A549 treated with Hydrocortisone at 1 μM for 4 hours (cell line): ENCODE results near the gene OR2L5. TPM values are rescaled to one million over a fixed set of nuclear protein-coding genes. Genes with fewer than 3 reads are reported as not detected.

Source experiments
- total RNA-seq: library from RNA; stranded (reverse); fragments of 200-300 nt; extraction: Qiagen RNA extraction; gene quantifications from 5 replicates; pipeline ENCODE4 v1.2.3, GENCODE V29; 2022

Gene OR2L5, protein sequence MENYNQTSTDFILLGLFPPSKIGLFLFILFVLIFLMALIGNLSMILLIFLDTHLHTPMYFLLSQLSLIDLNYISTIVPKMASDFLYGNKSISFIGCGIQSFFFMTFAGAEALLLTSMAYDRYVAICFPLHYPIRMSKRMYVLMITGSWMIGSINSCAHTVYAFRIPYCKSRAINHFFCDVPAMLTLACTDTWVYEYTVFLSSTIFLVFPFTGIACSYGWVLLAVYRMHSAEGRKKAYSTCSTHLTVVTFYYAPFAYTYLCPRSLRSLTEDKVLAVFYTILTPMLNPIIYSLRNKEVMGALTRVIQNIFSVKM
- total RNA-seq = not detected in 5 replicates

DNA sequence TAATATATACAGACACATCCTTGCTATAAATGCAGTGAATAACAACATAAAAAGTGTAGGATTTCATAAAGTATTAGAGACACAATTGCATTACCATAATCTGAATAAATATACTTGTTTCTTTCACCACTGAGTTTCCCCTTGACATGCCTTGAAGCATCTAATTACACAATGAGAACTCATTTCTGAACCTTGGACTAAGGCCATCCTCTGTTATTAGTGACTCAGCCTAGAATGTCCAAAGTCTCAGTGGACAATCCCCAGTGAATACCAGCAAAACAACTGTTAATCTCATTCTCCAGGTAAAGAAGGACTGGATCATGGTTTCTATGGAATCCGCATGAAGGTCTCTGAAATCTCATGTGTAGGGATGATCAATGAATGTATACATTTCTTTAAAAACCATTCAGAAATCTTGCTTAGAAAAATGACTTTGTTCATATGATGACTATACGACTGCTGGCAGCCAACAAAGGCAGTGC, at the start of gene OR2L5:
OR2L5 (plus strand) TSS at position 432 of the 482 bp plus-strand sequence. CDS start 8,288 bp downstream, outside the sequence.

DNA sequence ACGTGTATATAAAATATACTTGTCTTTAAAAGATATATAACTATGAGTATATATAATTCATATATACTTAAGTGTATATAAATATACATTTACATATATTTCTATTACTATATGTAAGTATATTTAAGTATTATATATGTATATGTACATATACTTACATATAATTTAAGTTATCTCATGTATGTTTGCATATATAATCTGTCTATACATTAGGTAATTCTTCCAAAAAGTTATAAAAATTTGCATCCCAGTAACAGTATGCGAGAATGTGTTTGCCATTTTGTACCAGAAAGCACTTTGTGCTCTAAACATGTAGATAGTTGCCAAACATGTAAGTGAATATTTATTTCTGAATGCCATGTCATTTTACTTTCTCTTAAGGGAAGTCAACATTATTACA, 48.5 kb upstream of the OR2L5 start, which contains the start of gene OR2AK2:
OR2AK2 (plus strand) TSS at position 301 of the 400 bp plus-strand sequence. CDS start 144 bp downstream, outside the sequence.

DNA sequence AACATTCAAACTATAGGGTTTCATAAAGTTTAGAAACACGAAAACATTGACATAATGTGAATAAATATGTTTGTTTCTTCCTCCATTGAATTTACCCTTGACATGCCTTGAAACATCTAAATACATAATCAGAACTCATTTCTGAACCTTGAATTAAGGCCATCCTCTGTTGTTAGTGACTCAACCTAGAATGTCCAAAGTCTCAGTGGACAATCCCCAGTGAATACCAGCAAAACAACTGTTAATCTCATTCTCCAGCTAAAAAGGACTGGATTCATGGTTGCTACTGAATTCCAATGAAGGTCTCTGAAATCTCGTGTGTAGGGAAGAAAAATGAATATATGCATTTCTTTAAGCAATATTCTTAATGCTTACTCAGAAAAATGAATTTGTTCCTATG, 16.3 kb downstream of the OR2L5 start, which contains the start of gene OR2L2:
OR2L2 (plus strand) TSS at position 301 of the 400 bp plus-strand sequence. CDS start 8,198 bp downstream, outside the sequence.

DNA sequence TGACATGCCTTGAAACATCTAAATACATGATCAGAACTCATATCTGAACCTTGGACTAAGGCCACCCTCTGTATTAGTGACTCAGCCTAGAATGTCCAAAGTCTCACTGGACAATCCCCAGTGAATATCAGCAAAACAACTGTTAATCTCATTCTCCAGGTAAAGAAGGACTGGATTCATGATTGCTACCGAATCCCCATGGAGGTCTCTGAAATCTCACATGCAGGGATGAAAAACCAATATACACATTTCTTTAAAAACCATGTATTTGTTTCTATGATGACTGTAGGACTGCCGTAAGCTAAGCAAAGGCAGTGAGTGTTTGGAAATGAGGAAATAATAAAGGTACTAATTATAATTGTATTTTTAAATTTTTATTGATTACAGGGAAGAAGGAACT, 33.1 kb downstream of the OR2L5 start, which contains the start of gene OR2L3:
OR2L3 (plus strand) TSS at position 301 of the 400 bp plus-strand sequence. CDS start 13,846 bp downstream, outside the sequence.

Other genes starting within 250 kb of the OR2L5 start
- not detected in 5 replicates for gene OR14A16, start 189.5 kb upstream of the OR2L5 start, total RNA-seq
- gene OR11L1, start 171.8 kb upstream of the OR2L5 start, total RNA-seq = not detected in 5 replicates
- not detected in 5 replicates for gene TRIM58, start 156.5 kb upstream of the OR2L5 start, total RNA-seq
- gene OR2W3, start 118.1 kb upstream of the OR2L5 start, total RNA-seq = not detected in 5 replicates
- not detected in 5 replicates for gene OR2T8, start 93.4 kb upstream of the OR2L5 start, total RNA-seq
- gene OR2AJ1, start 88.8 kb upstream of the OR2L5 start, total RNA-seq = not detected in 5 replicates
- gene OR2L8, start 64.8 kb upstream of the OR2L5 start, total RNA-seq = not detected in 5 replicates
- not detected in 5 replicates for gene OR2AK2, start 48.4 kb upstream of the OR2L5 start, total RNA-seq
- not detected in 5 replicates for gene OR2L2, start 16.4 kb downstream of the OR2L5 start, total RNA-seq
- not detected in 5 replicates for gene OR2L3, start 33.2 kb downstream of the OR2L5 start, total RNA-seq
- not detected in 5 replicates for gene OR2L13, start 81.5 kb downstream of the OR2L5 start, total RNA-seq
- gene OR2M5, start 131.5 kb downstream of the OR2L5 start, total RNA-seq = not detected in 5 replicates
- not detected in 5 replicates for gene OR2M2, start 161.2 kb downstream of the OR2L5 start, total RNA-seq
- gene OR2M3, start 183.6 kb downstream of the OR2L5 start, total RNA-seq = not detected in 5 replicates
- not detected in 5 replicates for gene OR2M4, start 217.8 kb downstream of the OR2L5 start, total RNA-seq